ENCODE measurements around the gene ZNF724.

ZNF724 gene

GRCh38 chr19:23222998-23223652 lies 27.1 kb downstream of the ZNF724 start:
- no peak for DNase-seq

GRCh38 chr19:23203841-23204344 lies 46.3 kb downstream of the ZNF724 start:
- no peak for DNase-seq

- DNase-seq, result no peak
Observed at GRCh38 chr19:23190341-23190740, 59.9 kb downstream of the ZNF724 start.

GRCh38 chr19:23183251-23183650 lies 66.9 kb downstream of the ZNF724 start:
- DNase-seq, result no peak

Data from CD4-positive, alpha-beta T cell treated with Interferon alpha-2 for 1 hour (primary cell).